ENCODE data around the gene LCOR. TPM values are rescaled to one million over a fixed set of nuclear protein-coding genes. Genes with fewer than 3 reads are reported as not detected.

LCOR gene
- total and polyA plus RNA-seq, 2 of the 13 experiments (the other 11 are each of a cell fraction or from before 2014, with no cell fraction given) = 12.4 to 23.7 TPM

DNA sequence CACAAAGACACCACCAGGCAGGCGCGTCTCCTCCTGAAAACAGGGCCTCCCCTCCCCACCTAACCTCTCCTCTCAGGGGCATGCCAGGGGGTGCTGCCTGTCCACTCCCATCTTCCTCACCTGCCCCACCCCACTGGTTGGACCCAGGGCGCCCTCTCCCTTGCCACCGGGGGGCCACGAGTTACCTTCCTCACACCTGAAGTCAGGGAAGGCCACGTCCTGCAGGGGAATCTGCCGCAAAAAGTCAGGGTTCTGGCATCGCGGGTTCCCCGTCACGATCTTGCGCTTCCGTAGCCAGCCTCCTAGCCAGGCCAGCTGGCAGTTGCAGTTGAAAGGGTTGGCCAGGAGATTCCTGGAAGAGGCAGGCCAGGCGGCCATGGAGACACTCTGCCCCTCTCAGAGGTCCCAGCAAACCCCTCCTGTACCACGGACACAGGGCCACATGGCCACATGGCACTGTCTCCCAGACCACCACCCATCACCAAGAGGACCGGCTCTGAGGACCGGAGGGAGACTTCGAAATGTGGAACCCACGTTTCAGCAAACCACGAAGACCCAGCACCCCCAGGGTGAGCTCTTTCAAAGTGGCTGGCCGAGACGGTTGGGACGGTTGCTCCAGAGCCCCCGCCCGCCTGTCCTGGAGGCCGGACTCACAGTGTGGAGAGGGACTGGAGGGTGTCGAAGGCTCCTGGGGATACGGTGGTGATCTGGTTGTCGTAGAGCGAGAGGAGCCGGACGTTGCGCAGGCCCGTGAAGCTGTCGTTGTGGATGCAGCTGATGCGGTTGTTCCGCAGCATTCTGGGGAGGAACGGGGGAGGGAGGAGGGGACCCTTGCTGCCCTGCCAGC, 210.8 kb downstream of the LCOR start:
- Histone ChIP-seq H3K4me1 (ENCODE audit: insufficient read depth, low read length) (peaks cover 18% of the 10 kb centered on the region), H3K9ac (ENCODE audit: insufficient read depth, low read depth, low read length) (no peak overlapping the region), H3K4me3 (replicated peaks in 1 of 3; ENCODE audit: insufficient read depth in 1 of 3, low read depth in 2 of 3, low read length in 3 of 3) (no peak overlapping the region), H3K9me3 (ENCODE audit: low read length) (no peaks in the 10 kb centered on the region), H3K4me2 (ENCODE audit: low read depth, low read length) (no peak overlapping the region), H3K27ac (ENCODE audit: extremely low read length, insufficient read depth, low read length) (no peak overlapping the region), H4K20me1 (ENCODE audit: insufficient read depth, low read length) (no peaks in the 10 kb centered on the region), H3K79me2 (ENCODE audit: insufficient read depth, low read length) (no peaks in the 10 kb centered on the region), H2AFZ (ENCODE audit: low read length) (no peak overlapping the region), H3K27me3 (ENCODE audit: control insufficient read depth in 1 of 2, insufficient read depth in 2 of 2, low read length in 2 of 2) (peaks cover 2 to 18% of the 10 kb centered on the region in 2 experiments; a peak in 3 of 5 replicates), H3K36me3 (replicated peaks in 1 of 2; ENCODE audit: control insufficient read depth in 1 of 2, insufficient read depth in 2 of 2, low read length in 2 of 2) (no peaks in the 10 kb centered on the region)
- FAIRE-seq (no peak), ATAC-seq (no peak), DNase-seq (ENCODE audit: low spot score) (no peak)
- TF ChIP-seq ZNF337 (CRISPR knock-in tag; IDR thresholded peaks at IDR 0.05; ENCODE audit: borderline replicate concordance, low read depth) = no peak
- no peak for TF ChIP-seq ZNF264 (CRISPR knock-in tag; IDR thresholded peaks at IDR 0.05)
- no peak for TF ChIP-seq CREM (IDR thresholded peaks at IDR 0.05)
- TF ChIP-seq CREM (CRISPR knock-in tag; IDR thresholded peaks at IDR 0.05) = no peak
- no peak for TF ChIP-seq CHCHD3 (CRISPR knock-in tag; IDR thresholded peaks at IDR 0.05)
- TF ChIP-seq SRSF4 (IDR thresholded peaks at IDR 0.05; ENCODE audit: low read depth, low read length, poor library complexity, severe bottlenecking) = no peak
- no peak for TF ChIP-seq MBD4 (IDR thresholded peaks at IDR 0.05; ENCODE audit: borderline replicate concordance, low read length)
- TF ChIP-seq, protein P1, sequence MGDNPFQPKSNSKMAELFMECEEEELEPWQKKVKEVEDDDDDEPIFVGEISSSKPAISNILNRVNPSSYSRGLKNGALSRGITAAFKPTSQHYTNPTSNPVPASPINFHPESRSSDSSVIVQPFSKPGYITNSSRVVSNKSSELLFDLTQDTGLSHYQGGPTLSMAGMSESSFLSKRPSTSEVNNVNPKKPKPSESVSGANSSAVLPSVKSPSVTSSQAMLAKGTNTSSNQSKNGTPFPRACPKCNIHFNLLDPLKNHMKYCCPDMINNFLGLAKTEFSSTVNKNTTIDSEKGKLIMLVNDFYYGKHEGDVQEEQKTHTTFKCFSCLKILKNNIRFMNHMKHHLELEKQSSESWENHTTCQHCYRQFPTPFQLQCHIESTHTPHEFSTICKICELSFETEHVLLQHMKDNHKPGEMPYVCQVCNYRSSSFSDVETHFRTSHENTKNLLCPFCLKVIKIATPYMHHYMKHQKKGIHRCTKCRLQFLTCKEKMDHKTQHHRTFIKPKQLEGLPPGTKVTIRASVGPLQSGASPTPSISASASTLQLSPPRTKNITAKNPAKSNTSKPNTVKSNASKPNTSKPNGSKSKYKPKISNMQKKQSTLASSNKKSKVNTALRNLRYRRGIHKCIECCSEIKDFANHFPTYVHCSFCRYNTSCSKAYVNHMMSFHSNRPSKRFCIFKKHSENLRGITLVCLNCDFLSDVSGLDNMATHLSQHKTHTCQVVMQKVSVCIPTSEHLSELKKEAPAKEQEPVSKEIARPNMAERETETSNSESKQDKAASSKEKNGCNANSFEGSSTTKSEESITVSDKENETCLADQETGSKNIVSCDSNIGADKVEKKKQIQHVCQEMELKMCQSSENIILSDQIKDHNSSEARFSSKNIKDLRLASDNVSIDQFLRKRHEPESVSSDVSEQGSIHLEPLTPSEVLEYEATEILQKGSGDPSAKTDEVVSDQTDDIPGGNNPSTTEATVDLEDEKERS (CRISPR knock-in tag; IDR thresholded peaks at IDR 0.05) = no peak
- BruUV-seq (replicated peaks) = no TSS peak
- ChIA-PET POLR2A (no interaction called here), CTCF (ENCODE audit: low intra/inter-chr PET ratio, low total read pairs) (no interaction called here)
- in situ Hi-C loops (cut with HindIII; ENCODE audit: extremely low pct_ligation_motif_present, low pct_unique_long_range_greater_than_20kb) (no loop called here), intact Hi-C loops (cut with micrococcal nuclease; ENCODE audit: unreplicated experiment) (no loop called here)
- 61% methylated on average over 32 of the region's 38 CpGs for WGBS (ENCODE audit: low lambda C conversion rate)
